ENCODE results near the gene PTPN7.
"Not testable (repeated sequence)": the region's sequence is repeated elsewhere in the genome, so short reads cannot be mapped to it uniquely, and the experiment has no call there.

Gene PTPN7

GRCh38 chr1:202167054-202167453 is 6.7 kb upstream of the PTPN7 start:
- not testable (repeated sequence) for DNase-seq (ENCODE audit: low spot score)

- DNase-seq (ENCODE audit: low spot score), result no peak
Observed at GRCh38 chr1:202165942-202166843, 5.8 kb upstream of the PTPN7 start.

DNA sequence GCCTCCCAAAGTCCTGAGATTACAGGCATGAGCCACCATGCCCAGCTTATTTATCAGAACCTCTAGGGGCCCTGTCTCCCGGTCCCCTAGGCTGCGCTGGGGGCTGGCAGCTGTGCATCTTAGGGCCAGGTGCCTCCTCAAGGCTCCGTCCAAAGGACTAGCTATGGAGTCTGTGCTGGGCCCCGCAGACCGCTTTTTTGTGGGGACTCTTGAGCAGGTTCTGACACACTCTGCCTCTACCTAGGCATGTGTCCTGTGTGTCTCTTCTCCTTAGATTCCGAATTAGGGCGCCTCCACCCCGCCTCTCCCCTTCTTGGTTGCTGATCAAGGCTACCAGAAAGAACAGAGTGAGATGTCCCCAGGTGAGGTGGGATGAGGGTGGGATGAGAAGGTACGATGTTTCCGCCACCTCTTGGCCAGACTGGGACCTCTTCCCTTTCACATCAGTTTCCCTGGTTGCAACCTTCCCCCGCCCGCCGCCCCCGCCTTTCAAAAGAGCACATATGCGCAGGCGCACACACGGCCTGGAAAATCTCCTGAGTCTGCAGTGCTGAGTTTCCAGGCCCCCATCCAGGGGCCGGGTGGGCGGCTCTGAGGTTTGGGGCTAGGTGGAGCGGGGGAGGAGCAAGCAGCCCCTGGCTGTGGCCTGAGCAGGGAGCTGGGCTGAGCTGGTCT is 5.0 kb upstream of the PTPN7 start:
- DNase-seq (ENCODE audit: low spot score), result no peak

GRCh38 chr1:202164271-202165037 is 4.1 kb upstream of the PTPN7 start:
- DNase-seq (ENCODE audit: low spot score), result peak; percentile 79

DNA sequence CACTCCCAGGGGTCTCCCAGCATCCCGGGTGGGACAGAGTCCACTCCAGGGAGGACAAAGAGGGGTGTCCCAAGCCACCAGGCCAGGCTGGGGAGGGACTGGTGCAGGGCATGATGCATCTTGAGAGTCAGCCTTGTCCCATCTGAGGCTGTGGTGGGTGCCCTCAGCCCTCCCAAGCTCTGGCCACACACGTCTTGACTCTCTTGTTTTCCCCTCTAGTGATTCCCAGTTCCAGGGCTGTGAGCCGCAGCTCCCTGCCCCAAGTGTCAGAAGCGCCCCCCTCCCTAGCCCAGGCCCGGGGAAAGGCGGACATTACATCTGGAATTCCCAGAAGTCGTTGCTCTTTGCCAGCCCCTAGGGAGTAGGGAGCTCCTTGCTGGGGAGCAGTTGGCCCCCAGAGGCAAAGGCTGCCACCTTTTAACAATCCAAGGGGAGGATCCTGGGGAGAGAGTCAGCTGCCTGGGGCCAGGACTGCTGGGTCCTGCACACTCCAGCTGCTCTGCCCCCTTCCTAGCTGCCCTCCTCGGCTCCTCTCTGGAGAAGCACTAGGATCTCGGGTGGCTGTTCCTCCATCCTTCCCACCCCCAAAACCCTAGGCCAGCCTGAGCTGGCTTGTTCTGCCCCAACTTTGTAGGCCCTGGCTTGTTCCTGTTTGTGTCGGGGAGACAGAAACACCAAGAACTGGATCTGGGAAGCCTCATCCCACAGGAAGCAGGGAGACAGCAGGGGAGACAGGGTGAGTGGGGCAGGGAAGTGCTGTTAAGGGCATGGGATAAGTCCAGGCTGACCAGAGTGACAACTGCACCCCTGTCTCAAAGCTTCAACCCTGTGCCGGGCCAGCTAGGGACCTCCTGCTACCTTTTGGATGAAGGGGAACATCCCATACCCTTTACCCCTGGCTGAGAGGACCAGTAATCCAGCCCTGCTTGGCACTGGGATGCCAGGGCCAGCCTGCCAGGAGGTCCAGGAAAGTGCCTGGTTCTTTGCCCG is 3.2 kb upstream of the PTPN7 start:
- DNase-seq (ENCODE audit: low spot score), result no peak

DNA sequence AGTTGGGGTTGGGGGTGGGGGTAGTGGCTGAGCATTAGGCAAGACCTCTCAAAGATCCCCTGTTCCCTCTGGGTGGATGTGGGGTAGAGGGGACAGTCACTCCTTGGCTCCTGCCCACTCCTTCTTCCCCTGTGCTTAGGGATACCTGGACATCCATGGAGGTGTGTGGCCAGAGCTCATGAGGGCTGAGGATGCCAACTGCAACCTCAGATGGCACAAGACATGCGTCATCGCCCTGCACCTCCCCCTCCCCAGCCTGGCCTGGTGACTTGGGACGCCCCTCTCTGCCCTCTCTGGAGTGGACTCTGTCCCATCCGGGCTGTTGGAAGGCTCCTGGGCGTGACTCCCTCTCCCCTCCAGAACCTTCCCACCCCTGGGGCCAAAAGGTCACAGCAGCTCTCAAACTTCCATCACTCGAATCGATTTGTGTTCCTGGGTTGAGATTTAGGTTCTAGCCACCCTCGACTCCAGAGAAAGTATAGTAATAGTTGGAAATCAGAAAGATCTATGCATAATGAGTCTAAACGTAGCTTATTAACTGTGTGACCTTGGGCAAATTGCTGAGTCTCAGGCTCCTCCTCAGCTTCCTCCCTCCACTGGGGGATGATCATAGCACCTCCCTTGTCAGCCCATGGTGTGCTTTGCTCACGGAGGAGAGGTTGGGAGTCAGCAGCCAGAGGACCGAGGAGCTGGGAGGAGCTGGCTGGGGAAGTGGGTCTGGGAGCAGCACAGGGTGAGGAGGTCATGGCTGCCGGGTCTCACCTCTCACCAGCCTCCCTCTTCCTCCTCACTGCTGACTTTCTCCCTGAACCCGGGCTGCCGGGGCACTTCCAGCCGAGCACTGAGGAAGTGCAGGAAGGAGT is 2.2 kb upstream of the PTPN7 start:
- DNase-seq (ENCODE audit: low spot score), result peak; percentile 40

GRCh38 chr1:202162047-202162417 is 1.6 kb upstream of the PTPN7 start:
- DNase-seq (ENCODE audit: low spot score), result peak; percentile 43

DNA sequence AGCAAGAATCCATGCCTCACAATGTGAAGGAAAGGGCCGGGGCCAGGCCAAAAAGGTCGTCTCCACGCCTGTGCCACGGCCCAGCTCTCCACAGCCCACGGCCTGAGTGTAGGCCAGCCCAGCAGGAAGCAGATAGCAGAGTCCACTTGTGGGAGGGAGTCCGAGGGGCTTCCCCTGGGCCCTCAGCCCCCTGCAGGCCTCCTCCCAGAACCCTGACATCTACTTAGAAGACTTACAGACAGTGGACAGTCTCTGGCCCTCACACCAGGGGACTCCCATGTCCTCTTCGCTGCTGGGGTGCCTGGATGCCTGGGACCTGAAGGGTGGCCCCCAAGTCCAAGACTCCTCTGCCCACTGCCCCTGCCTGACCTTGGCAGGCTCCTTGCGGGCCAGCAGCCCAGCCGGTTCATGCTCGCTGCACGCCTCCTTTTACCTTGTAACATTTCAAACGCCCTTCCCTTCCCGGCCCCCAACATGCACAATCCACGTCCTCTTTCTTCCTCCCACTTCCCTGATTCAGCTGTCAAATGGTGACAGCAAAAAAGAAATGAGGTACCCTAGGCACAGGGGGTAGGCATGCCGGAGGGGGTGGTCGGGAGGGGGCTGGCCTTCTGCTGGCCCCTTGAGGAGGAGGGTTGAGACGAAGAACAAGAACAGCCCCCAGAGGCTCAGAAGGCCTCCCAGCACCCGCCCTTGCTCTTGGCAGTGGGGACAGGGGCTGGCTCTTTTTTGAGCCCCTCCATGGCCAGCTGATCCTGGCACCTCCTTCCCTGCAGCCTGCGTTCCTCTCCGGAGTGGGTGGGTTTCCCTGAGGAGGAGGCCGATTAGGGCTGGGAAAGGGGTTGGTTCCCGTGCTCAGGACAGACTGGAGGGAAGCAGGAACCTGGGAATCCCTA is 997 bp upstream of the PTPN7 start:
- no peak for DNase-seq (ENCODE audit: low spot score)

GRCh38 chr1:202159534-202160371 is 649 bp downstream of the PTPN7 start:
- DNase-seq (ENCODE audit: low spot score), result peak; percentile 54

GRCh38 chr1:202158810-202159533 is 1.4 kb downstream of the PTPN7 start:
- no peak for DNase-seq (ENCODE audit: low spot score)

GRCh38 chr1:202157945-202158344 is 2.5 kb downstream of the PTPN7 start:
- DNase-seq (ENCODE audit: low spot score), result no peak

GRCh38 chr1:202156590-202156989 is 3.8 kb downstream of the PTPN7 start:
- no peak for DNase-seq (ENCODE audit: low spot score)

DNA sequence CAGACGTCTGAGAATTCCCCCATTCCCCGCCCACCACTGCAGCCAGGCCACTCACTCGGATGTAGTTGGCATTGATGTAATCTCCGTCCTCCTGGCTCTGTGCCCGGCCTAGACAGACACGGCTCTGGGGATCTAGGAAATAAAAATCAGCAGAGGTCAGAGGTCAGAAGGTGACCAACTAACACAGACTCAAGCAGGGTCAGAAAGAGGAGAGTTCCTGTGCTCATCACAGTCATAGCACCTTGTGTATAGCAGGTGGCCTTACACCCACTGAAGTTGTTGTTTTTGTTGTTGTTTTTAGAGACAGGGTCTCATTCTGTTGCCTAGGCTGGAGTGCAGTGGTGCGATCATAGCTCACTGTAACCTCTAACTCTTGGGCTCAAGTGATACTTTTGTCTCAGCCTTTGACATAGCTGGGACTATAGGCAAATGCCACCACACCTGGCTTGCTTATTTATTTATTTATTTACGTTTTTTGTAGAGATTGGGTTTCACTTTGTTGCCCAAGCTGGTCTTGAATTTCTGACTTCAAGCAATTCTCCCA is 4.9 kb downstream of the PTPN7 start:
- DNase-seq (ENCODE audit: low spot score), result no peak

DNA sequence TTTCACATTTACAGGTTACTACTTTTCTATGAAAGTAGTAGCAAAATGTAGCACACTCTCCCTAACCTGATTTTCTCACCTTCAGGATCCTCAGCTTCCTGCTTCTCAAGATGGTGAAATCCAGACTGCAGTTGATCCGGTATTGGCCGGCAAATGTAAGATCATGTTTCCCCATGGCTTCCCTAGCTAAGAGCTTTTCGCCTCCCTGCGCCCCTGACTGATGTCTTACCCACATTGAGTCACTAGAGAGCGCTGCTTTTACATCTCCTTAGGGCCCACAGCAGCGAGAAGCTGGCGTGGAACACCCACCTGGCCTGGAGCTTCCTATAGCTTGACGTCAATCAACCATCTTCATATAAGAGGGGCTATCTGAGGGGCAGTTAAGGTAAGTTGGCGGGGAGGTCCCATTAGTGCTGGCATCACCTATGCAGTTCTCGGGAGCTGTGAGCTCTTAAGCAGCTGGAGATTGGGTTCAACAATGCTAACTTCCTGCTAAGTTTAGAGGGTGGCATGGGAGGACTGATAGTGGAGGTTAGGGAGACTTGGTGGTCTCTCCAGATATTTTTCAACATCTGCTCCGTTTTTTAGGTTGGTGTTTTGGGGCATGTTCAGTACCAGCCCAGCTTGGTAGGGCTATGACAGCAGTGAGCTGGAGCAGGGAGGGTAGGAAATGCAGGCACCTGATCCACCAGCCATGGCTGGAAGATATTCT is 5.5 kb downstream of the PTPN7 start:
- DNase-seq (ENCODE audit: low spot score), result peak; percentile 66

DNA sequence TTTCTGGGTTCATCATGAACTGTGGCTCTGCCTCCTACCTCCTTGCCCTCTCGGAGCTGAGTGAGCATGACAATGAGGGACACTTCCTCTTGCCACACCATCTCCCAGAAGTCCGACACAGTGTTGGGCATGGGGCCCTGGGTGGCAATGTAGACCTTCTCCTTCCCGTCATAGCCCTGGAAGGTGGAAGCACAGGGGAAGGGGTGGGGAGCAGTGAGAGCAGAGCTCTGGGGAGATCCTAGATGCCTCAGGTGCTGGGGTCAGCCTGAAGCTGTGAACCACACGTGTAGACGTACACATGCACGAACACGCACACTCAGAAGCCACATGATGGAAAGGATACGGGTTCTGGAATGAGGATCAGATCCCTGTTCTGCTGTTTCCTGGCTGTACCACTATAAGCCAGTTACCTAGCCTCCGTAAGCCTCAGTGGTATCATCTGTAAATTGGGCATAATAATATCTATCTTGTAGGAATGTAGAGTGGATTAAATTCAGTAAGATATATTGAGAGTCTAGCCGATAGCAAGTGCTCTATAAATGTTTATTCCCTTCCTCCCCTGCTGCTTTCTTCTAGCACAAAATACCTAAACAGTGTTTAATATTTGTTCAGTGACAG is 6.1 kb downstream of the PTPN7 start:
- no peak for DNase-seq (ENCODE audit: low spot score)

DNA sequence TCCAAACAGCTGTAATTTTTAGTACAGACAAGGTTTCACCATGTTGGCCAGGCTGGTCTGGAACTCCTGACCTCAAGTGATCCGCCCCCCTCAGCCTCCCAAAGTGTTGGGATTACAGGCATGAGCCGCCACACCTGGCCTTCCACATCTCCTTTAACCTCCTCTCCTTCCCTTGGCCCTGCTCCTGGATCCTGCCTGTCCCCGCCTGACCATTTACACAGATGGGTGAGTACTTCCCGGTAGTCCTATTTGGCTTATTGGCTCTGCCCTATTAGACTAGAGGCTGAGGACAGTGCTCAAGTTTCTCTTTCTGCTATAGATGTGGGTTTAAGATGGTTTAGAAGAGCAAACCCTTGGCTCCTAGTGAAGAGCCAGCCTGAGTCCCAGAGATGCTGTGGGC is 7.1 kb downstream of the PTPN7 start:
- DNase-seq (ENCODE audit: low spot score), result no peak

Measured in CD4-positive, alpha-beta T cell treated with Interleukin-15 for 4 hours (primary cell).